Endometrial microvascular endothelial cells (primary cell): ENCODE results near the gene INAVA. TPM values are rescaled to one million over a fixed set of nuclear protein-coding genes. Genes with fewer than 3 reads are reported as not detected.

ENCODE experiments used
- in situ Hi-C: cut with HindIII; loops from 2 replicates; pipeline ENCODE4 v1.10.0; 2017; ENCODE audit warnings: low sequenced_read_pairs, low pct_unique_long_range_greater_than_20kb; ENCODE audit errors: inconsistent ontology term
- total RNA-seq: library from RNA; depleted of rRNA; stranded (reverse); fragments of >200 nt; gene quantifications from one replicate; pipeline ENCODE4 v1.2.3, GENCODE V29; 2015; ENCODE audit errors: inconsistent ontology term

INAVA gene
- total RNA-seq, 1 donor from 2014 or later, result not detected

GRCh38 chr1:200874694-200875093 lies 20.0 kb upstream of the INAVA start:
- in situ Hi-C loops, result no loop called here

- in situ Hi-C loops, result no loop called here
Measured at GRCh38 chr1:200875416-200875815, 19.3 kb upstream of the INAVA start.

- in situ Hi-C loops, result no loop called here
Measured at GRCh38 chr1:200877010-200877409, 17.7 kb upstream of the INAVA start.

GRCh38 chr1:200877839-200878551 lies 16.7 kb upstream of the INAVA start:
- in situ Hi-C loops, result no loop called here

GRCh38 chr1:200880212-200880611 lies 14.5 kb upstream of the INAVA start:
- in situ Hi-C loops, result no loop called here

- in situ Hi-C loops, result no loop called here
Measured at GRCh38 chr1:200883118-200883517, 11.6 kb upstream of the INAVA start.

- in situ Hi-C loops, result no loop called here
Measured at GRCh38 chr1:200885623-200886402, 8.9 kb upstream of the INAVA start.

GRCh38 chr1:200886594-200886993 lies 8.1 kb upstream of the INAVA start:
- in situ Hi-C loops, result no loop called here

GRCh38 chr1:200887036-200887435 lies 7.7 kb upstream of the INAVA start:
- in situ Hi-C loops, result no loop called here

- in situ Hi-C loops, result no loop called here
Measured at GRCh38 chr1:200887772-200888348, 6.8 kb upstream of the INAVA start.

- in situ Hi-C loops, result no loop called here
Measured at GRCh38 chr1:200888349-200888838, 6.3 kb upstream of the INAVA start.

GRCh38 chr1:200889571-200889970 lies 5.1 kb upstream of the INAVA start:
- in situ Hi-C loops, result no loop called here

- in situ Hi-C loops, result no loop called here
Measured at GRCh38 chr1:200890027-200890426, 4.7 kb upstream of the INAVA start.

- in situ Hi-C loops, result no loop called here
Measured at GRCh38 chr1:200890818-200891773, 3.6 kb upstream of the INAVA start.

- in situ Hi-C loops, result no loop called here
Measured at GRCh38 chr1:200891774-200892157, 2.9 kb upstream of the INAVA start.

GRCh38 chr1:200892546-200892945 lies 2.2 kb upstream of the INAVA start:
- in situ Hi-C loops, result no loop called here

GRCh38 chr1:200892958-200893357 lies 1.7 kb upstream of the INAVA start:
- in situ Hi-C loops, result no loop called here

GRCh38 chr1:200893411-200893901 lies 1.2 kb upstream of the INAVA start:
- in situ Hi-C loops, result no loop called here

- in situ Hi-C loops, result no loop called here
Measured at GRCh38 chr1:200895443-200895789, 716 bp downstream of the INAVA start.
